Measurements from ENCODE around the gene KDM4E. TPM values are rescaled to one million over a fixed set of nuclear protein-coding genes. Genes with fewer than 3 reads are reported as not detected.

The KDM4E gene
- total RNA-seq = not detected

DNA sequence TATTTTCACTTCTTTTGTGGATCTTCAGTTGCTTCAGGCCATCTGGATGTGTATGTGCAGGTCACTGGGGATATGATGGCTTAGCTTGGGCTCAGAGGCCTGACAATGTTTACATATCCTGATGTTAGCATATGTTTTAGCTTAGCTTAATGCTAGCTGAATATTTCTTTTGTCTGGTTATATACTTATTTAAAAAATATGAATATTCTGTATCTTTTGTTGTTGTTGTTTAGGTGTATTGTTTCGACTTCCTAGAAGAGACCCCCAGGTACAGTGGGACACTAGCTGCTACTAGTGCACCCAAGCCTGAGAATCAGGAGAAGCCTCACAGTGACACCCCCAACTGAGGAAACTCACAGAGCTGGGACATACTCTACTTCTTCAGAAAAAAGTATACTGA is at the start of gene KDM4E:
Gene KDM4E (plus strand): TSS at position 301 of the 400 bp plus-strand sequence. CDS start 300 bp downstream, outside the sequence.
- no peaks in the 10 kb centered on the region for H3K27me3 ChIP-seq
- intact Hi-C loops (cut with DNase I) = no loop called here
- no peaks in the 10 kb centered on the region for H3K36me3 ChIP-seq
- DNase-seq = no peak
- H3K4me3 ChIP-seq = no peak within 1 kb of the TSS
- H3K9ac ChIP-seq (ENCODE audit: low read depth in 2 of 2, low read length in 2 of 2) = no peak within 1 kb of the TSS
- H3K27ac ChIP-seq = no peak within 1 kb of the TSS
- H3K4me1 ChIP-seq = no peaks in the 10 kb centered on the region
- H3K9me3 ChIP-seq = no peaks in the 10 kb centered on the region
- no peak for TF ChIP-seq CTCF (IDR thresholded peaks at IDR 0.05)

- TF ChIP-seq CTCF (IDR thresholded peaks at IDR 0.05) = no peak
- Histone ChIP-seq H3K9ac (ENCODE audit: low read depth in 2 of 2, low read length in 2 of 2) (no peak overlapping the region), H3K4me1 (peaks cover 9% of the 10 kb centered on the region), H3K9me3 (no peaks in the 10 kb centered on the region), H3K36me3 (no peaks in the 10 kb centered on the region), H3K27me3 (no peaks in the 10 kb centered on the region), H3K27ac (no peak overlapping the region), H3K4me3 (no peak overlapping the region)
- intact Hi-C loops (cut with DNase I) = loop anchor here (10.0 kb wide), 2 partner anchors 169 to 809 kb away; partner anchors contain the start of gene FAM76B
- no peak for DNase-seq
These were observed 49.5 kb upstream of the KDM4E start for GRCh38 chr11:94975599-94975998.

DNA sequence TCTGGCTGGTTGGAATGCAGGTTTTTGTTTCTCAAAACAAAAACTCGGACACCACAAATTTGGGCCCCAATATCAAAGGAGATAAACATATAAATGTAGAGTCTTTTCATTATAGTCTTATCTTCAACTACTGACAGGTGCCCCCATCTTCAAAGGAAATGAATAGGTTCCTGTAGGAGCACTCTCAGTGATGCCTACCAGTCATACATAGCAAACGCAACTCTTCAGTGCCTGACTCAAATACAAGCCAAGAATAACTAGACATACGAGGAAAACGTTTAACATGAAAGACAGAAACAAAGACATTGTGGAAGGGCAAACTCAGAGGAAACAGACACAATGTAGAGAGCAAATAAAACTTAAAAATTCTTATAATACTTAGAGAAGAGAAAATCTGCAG is 37.7 kb upstream of the KDM4E start:
- intact Hi-C loops (cut with DNase I) = no loop called here
- Histone ChIP-seq H3K9me3 (no peaks in the 10 kb centered on the region), H3K36me3 (no peaks in the 10 kb centered on the region), H3K27ac (no peak overlapping the region), H3K4me1 (no peaks in the 10 kb centered on the region), H3K9ac (ENCODE audit: low read depth in 2 of 2, low read length in 2 of 2) (no peak overlapping the region), H3K27me3 (no peaks in the 10 kb centered on the region), H3K4me3 (no peak overlapping the region)
- DNase-seq = no peak
- TF ChIP-seq CTCF (IDR thresholded peaks at IDR 0.05) = no peak

DNA sequence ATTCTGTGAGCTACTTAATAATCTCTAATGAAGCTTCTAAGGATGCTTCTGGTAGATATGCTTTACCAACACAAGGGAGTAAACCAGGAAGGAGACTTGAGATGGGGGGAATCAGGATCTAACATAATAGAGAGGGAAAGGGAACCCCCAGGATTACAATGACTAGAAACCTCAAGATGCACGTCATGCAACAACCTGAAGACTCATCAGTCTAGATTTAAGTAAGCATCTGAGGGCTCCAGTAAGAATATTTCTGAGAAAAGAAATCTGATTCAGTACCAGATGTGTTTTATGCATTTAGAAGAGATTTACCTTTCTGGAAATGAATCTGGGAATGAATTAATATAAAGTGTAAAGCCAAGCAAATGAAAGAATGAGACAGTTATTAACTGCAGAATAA is 36.3 kb upstream of the KDM4E start:
- no peaks in the 10 kb centered on the region for H3K9me3 ChIP-seq
- no peak overlapping the region for H3K27ac ChIP-seq
- intact Hi-C loops (cut with DNase I) = no loop called here
- no peaks in the 10 kb centered on the region for H3K27me3 ChIP-seq
- H3K4me3 ChIP-seq = no peak overlapping the region
- DNase-seq = no peak
- H3K36me3 ChIP-seq = no peaks in the 10 kb centered on the region
- no peaks in the 10 kb centered on the region for H3K4me1 ChIP-seq
- no peak overlapping the region for H3K9ac ChIP-seq (ENCODE audit: low read depth in 2 of 2, low read length in 2 of 2)
- no peak for TF ChIP-seq CTCF (IDR thresholded peaks at IDR 0.05)

DNA sequence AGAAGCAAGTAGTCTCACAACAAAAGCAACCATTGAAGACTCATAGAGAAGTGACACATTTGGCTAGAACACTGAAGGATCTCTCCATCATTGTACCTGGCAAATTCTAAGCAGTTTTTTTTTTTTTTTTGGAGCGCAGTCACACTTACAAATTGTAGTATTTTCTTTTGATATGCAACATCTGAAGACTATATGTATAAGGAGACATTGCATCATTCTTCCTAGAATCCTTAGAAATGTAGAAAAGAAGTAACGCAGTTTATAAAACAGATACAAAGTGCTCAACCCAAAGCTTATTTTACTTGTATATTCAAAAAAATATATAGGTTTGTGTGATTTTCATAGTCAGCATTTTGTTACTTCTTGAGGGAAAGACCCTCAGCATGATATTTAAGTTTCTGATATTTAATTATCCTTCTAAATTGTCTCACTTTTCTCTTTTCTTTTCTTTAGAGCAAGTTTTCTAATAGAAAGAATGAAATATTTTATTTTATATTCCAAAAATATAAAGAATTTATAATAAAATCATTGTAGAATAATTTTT is 31.6 kb upstream of the KDM4E start:
- intact Hi-C loops (cut with DNase I) = no loop called here
- DNase-seq = no peak
- Histone ChIP-seq H3K36me3 (no peaks in the 10 kb centered on the region), H3K9me3 (no peaks in the 10 kb centered on the region), H3K9ac (ENCODE audit: low read depth in 2 of 2, low read length in 2 of 2) (no peak overlapping the region), H3K4me3 (no peak overlapping the region), H3K4me1 (no peaks in the 10 kb centered on the region), H3K27ac (no peak overlapping the region), H3K27me3 (no peaks in the 10 kb centered on the region)
- TF ChIP-seq CTCF (IDR thresholded peaks at IDR 0.05) = no peak

Measured in colonic mucosa (tissue), 4 donors.